GM19452 (cell line): ENCODE measurements around the gene SLC2A5.

ENCODE experiments used
- ATAC-seq: cut with Tn5 transposase; IDR thresholded peaks from one replicate; pipeline ENCODE4 v1.9.1; 2021; ENCODE audit not compliant: unreplicated experiment

The SLC2A5 gene

GRCh38 chr1:9062846-9063245 is 6.6 kb downstream of the SLC2A5 start:
- no peak for ATAC-seq

- ATAC-seq = no peak
These were observed 7.4 kb downstream of the SLC2A5 start for GRCh38 chr1:9062021-9062471.

- ATAC-seq = no peak
These were observed 8.0 kb downstream of the SLC2A5 start for GRCh38 chr1:9061252-9061960.

- ATAC-seq = no peak
These were observed 9.3 kb downstream of the SLC2A5 start for GRCh38 chr1:9059891-9060744.

GRCh38 chr1:9058465-9058864 is 11.0 kb downstream of the SLC2A5 start:
- no peak for ATAC-seq

GRCh38 chr1:9057851-9058250 is 11.6 kb downstream of the SLC2A5 start:
- no peak for ATAC-seq

GRCh38 chr1:9052272-9053049 is 17.0 kb downstream of the SLC2A5 start:
- no peak for ATAC-seq

- ATAC-seq = no peak
These were observed 18.1 kb downstream of the SLC2A5 start for GRCh38 chr1:9051379-9051778.

GRCh38 chr1:9050803-9051202 is 18.6 kb downstream of the SLC2A5 start:
- ATAC-seq = no peak

GRCh38 chr1:9048551-9048950 is 20.9 kb downstream of the SLC2A5 start:
- no peak for ATAC-seq

GRCh38 chr1:9047019-9047418 is 22.4 kb downstream of the SLC2A5 start:
- ATAC-seq = no peak

GRCh38 chr1:9045861-9046510 is 23.4 kb downstream of the SLC2A5 start:
- ATAC-seq = no peak

GRCh38 chr1:9044236-9044635 is 25.2 kb downstream of the SLC2A5 start:
- no peak for ATAC-seq

- no peak for ATAC-seq
These were observed 27.2 kb downstream of the SLC2A5 start for GRCh38 chr1:9042272-9042671.

- ATAC-seq = no peak
These were observed 28.2 kb downstream of the SLC2A5 start for GRCh38 chr1:9041116-9041779.

- no peak for ATAC-seq
These were observed 28.8 kb downstream of the SLC2A5 start for GRCh38 chr1:9040659-9041030.

- ATAC-seq = no peak
These were observed 29.4 kb downstream of the SLC2A5 start for GRCh38 chr1:9039761-9040658.

GRCh38 chr1:9038881-9039760 is 30.3 kb downstream of the SLC2A5 start:
- no peak for ATAC-seq

- ATAC-seq = no peak
These were observed 31.1 kb downstream of the SLC2A5 start for GRCh38 chr1:9038338-9038650.
